Caco-2 (cell line): ENCODE data around the gene MPL. TPM values are rescaled to one million over a fixed set of nuclear protein-coding genes. Genes with fewer than 3 reads are reported as not detected.

Experiments
- BruUV-seq: library from RNA; stranded (reverse); fragments of 400-500 nt; replicated peaks from 2 replicates; lab custom pipeline; 2021; lab: Mats Ljungman, UMichigan
- CTCF ChIA-PET: fragments of 300-600 bp; sonication (Branson Sonifier 250); formaldehyde crosslinking; loops from one replicate; lab custom pipeline; 2022; ENCODE audit warnings: antibody characterized with exemption; lab: Charles Lee
- POLR2A ChIA-PET: fragments of 300-600 bp; sonication (Branson Sonifier 250); formaldehyde crosslinking; loops from one replicate; lab custom pipeline; 2022; ENCODE audit warnings: antibody characterized with exemption; lab: Charles Lee
- DNase-seq, 2 experiments: peaks; one replicate each; pipeline versions ENCODE4 v3.0.0 to v3.0.0-alpha.2; 2020 to 2022
- H3K27me3 ChIP-seq: replicated peaks from 2 replicates; pipeline ENCODE4 v1.6.0; 2011; ENCODE audit warnings: low read length; ENCODE audit not compliant: control insufficient read depth, insufficient read depth
- H3K36me3 ChIP-seq: 2 replicates; pipeline ENCODE4 v1.5.1; 2011; ENCODE audit warnings: low read length; ENCODE audit not compliant: control insufficient read depth, insufficient read depth
- H3K4me1 ChIP-seq: fragments of 250-450 bp; sonication (Bioruptor Pico); 2 replicates; pipeline ENCODE4 v1.5.1; 2020; ENCODE audit warnings: mild to moderate bottlenecking
- H3K4me3 ChIP-seq: 2 replicates; pipeline ENCODE4 v1.5.1; 2011; ENCODE audit warnings: low read depth, mild to moderate bottlenecking, control low read depth, low read length
- H3K9me3 ChIP-seq: fragments of 250-450 bp; sonication (Bioruptor Pico); 2 replicates; pipeline ENCODE4 v1.5.1; 2020; ENCODE audit warnings: mild to moderate bottlenecking, moderate library complexity
- H3K27ac Mint-ChIP-seq: one replicate; pipeline ENCODE4 v1.8.0; 2022; ENCODE audit warnings: mixed read lengths; ENCODE audit not compliant: unreplicated experiment
- H3K27me3 Mint-ChIP-seq: one replicate; pipeline ENCODE4 v1.8.0; 2022; ENCODE audit warnings: mixed read lengths; ENCODE audit not compliant: insufficient read depth, unreplicated experiment
- H3K36me3 Mint-ChIP-seq: one replicate; pipeline ENCODE4 v1.8.0; 2022; ENCODE audit warnings: mild to moderate bottlenecking, mixed read lengths; ENCODE audit not compliant: insufficient read depth, unreplicated experiment
- H3K4me1 Mint-ChIP-seq: one replicate; pipeline ENCODE4 v1.8.0; 2022; ENCODE audit warnings: low read depth, mixed read lengths; ENCODE audit not compliant: unreplicated experiment
- H3K4me3 Mint-ChIP-seq: one replicate; pipeline ENCODE4 v1.8.0; 2022; ENCODE audit warnings: mild to moderate bottlenecking, moderate library complexity, mixed read lengths; ENCODE audit not compliant: unreplicated experiment
- H3K9me3 Mint-ChIP-seq: one replicate; pipeline ENCODE4 v1.8.0; 2022; ENCODE audit warnings: mixed read lengths; ENCODE audit not compliant: unreplicated experiment
- intact Hi-C: fragments of 100-400 bp; cut with micrococcal nuclease; formaldehyde crosslinking; loops from one replicate; pipeline ENCODE4 v1.10.0; 2022; ENCODE audit not compliant: unreplicated experiment
- total RNA-seq: library from RNA; stranded (reverse); gene quantifications from 2 replicates; pipeline ENCODE4 v1.2.3, GENCODE V29; 2022
- TF ChIP-seq, protein P1 (sequence below), 2 experiments: fragments of 200-600 bp in 1 of 2; IDR thresholded peaks; 1 replicate in 1 of 2; 2 replicates in 1 of 2; pipeline versions ENCODE4 v1.5.1 to v1.8.0; 2011 to 2022; ENCODE audit warnings: antibody characterized with exemption in 1 of 2, control low read depth in 1 of 2, inconsistent platforms in 1 of 2, low read depth in 1 of 2, low read length in 1 of 2, mild to moderate bottlenecking in 1 of 2, moderate library complexity in 1 of 2; ENCODE audit not compliant: insufficient read depth in 1 of 2, severe bottlenecking in 1 of 2, unreplicated experiment in 1 of 2

The MPL gene
- total RNA-seq, 1 experiment from 2014 or later, result not detected

DNA sequence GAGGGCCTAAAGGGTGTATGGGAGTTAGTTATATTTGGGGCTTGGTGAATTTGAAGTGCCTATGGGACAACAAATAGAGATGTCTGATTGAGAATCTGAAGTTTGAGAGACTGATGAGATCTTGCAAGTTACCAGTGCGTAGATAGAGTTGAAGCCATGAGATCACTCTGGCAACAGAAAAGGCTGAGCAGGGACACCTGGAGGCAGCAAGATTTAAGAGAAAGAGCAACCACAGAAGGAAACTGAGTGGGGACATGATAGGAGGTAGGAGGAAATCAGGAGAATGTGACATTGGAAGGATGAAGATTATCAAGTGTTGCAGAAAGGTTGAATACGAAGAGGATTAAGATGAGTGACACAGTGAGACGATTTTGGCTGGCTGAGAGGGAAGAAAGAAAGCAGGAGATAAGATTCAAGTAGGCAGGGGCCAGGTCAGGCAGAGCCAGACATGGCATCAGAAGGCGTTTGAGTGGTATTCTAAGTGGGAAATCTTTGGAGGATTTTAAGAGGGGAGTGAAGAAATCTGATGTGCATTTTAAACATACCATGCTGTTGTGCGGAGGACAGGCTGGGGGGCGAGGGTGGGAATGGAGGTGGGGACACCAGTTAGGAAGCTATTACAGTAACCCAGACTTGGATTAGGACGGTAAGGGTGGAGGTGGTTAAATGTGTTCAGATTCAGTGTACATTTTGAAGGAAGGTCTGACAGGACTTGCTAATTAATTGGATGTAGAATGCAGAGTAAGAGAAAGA is 3.0 kb upstream of the MPL start:
- intact Hi-C loops, result no loop called here
- Histone ChIP-seq H3K9me3 (no peaks in the 10 kb centered on the region), H3K36me3 (no peaks in the 10 kb centered on the region), H3K4me3 (no peak overlapping the region), H3K4me1 (no peaks in the 10 kb centered on the region), H3K27me3 (no peaks in the 10 kb centered on the region)
- Mint-ChIP-seq H3K27me3 (no peaks in the 10 kb centered on the region), H3K4me3 (no peak overlapping the region), H3K9me3 (no peaks in the 10 kb centered on the region), H3K27ac (no peak overlapping the region), H3K36me3 (no peaks in the 10 kb centered on the region), H3K4me1 (no peaks in the 10 kb centered on the region)
- no TSS peak for BruUV-seq
- DNase-seq, result no peak
- CTCF ChIA-PET, result no interaction called here
- POLR2A ChIA-PET, result no interaction called here
- TF ChIP-seq, protein P1, sequence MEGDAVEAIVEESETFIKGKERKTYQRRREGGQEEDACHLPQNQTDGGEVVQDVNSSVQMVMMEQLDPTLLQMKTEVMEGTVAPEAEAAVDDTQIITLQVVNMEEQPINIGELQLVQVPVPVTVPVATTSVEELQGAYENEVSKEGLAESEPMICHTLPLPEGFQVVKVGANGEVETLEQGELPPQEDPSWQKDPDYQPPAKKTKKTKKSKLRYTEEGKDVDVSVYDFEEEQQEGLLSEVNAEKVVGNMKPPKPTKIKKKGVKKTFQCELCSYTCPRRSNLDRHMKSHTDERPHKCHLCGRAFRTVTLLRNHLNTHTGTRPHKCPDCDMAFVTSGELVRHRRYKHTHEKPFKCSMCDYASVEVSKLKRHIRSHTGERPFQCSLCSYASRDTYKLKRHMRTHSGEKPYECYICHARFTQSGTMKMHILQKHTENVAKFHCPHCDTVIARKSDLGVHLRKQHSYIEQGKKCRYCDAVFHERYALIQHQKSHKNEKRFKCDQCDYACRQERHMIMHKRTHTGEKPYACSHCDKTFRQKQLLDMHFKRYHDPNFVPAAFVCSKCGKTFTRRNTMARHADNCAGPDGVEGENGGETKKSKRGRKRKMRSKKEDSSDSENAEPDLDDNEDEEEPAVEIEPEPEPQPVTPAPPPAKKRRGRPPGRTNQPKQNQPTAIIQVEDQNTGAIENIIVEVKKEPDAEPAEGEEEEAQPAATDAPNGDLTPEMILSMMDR (IDR thresholded peaks at IDR 0.05; ENCODE audit: insufficient read depth in 1 of 2, low read depth in 1 of 2, low read length in 1 of 2, severe bottlenecking in 1 of 2, unreplicated experiment in 1 of 2), result no peak

DNA sequence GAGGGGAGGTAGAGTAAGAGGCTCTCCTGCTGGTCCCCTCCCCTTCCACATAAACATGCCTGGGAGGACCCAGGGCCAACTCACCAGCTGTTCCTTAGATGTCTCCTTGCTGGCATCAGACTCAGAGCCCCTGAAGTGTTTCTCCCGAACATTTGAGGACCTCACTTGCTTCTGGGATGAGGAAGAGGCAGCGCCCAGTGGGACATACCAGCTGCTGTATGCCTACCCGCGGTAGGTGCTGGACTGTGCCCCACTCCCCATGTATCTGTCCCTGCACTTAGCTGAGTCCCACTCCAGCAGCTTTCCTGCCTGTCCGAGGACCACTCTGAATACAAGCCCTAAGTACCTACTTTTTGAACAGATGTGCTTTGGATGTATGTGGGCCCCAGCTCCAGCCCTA is 383 bp downstream of the MPL start:
- H3K4me1 ChIP-seq, result no peaks in the 10 kb centered on the region
- BruUV-seq, result no TSS peak
- H3K27me3 ChIP-seq, result no peaks in the 10 kb centered on the region
- TF ChIP-seq, protein P1 (IDR thresholded peaks at IDR 0.05; ENCODE audit: insufficient read depth in 1 of 2, low read depth in 1 of 2, low read length in 1 of 2, severe bottlenecking in 1 of 2, unreplicated experiment in 1 of 2), result no peak
- Mint-ChIP-seq H3K36me3 (no peaks in the 10 kb centered on the region), H3K4me1 (peaks cover 9% of the 10 kb centered on the region), H3K9me3 (no peaks in the 10 kb centered on the region), H3K4me3 (no peak overlapping the region), H3K27ac (no peak overlapping the region), H3K27me3 (no peaks in the 10 kb centered on the region)
- intact Hi-C loops, result no loop called here
- DNase-seq, result no peak
- no peak overlapping the region for H3K4me3 ChIP-seq
- ChIA-PET CTCF (no interaction called here), POLR2A (no interaction called here)
- H3K9me3 ChIP-seq, result no peaks in the 10 kb centered on the region
- H3K36me3 ChIP-seq, result no peaks in the 10 kb centered on the region

DNA sequence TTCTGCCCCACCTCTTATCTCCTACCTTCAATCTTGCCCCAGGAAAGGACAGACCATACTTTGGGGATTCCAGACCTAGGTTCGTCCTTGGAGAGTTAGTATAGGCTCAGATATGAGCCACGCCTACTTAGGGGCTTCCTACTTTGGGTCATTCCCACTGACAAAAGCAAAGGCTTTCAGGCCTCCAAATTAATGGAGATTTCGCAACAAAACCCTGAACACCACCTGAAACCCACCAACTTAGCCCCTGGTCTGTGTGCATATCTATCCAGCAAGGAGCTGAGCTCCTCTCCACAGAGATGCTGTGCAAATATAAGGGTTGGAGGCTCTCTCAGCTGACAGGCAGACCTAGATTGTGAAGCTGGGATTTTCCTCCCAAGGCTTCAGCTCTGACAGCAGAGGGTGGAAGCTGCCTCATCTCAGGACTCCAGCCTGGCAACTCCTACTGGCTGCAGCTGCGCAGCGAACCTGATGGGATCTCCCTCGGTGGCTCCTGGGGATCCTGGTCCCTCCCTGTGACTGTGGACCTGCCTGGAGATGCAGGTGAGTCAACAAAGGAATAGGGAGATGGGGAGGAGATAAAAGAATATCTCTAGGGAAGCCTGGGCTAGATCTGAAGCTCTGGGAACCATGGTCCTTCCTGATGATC is 2.1 kb downstream of the MPL start:
- peaks cover 9% of the 10 kb centered on the region for H3K4me1 Mint-ChIP-seq
- no peaks in the 10 kb centered on the region for H3K27me3 ChIP-seq
- H3K4me3 Mint-ChIP-seq, result no peak overlapping the region
- intact Hi-C loops, result no loop called here
- no peaks in the 10 kb centered on the region for H3K9me3 Mint-ChIP-seq
- no peak overlapping the region for H3K4me3 ChIP-seq
- H3K27me3 Mint-ChIP-seq, result no peaks in the 10 kb centered on the region
- no peak for DNase-seq
- no TSS peak for BruUV-seq
- ChIA-PET POLR2A (no interaction called here), CTCF (interaction anchor here (1.4 kb wide), 1 partner anchor 54 kb away, joined by 5 read pairs; the partner anchor contains the start of gene C1orf210)
- H3K36me3 Mint-ChIP-seq, result no peaks in the 10 kb centered on the region
- TF ChIP-seq, protein P1 (IDR thresholded peaks at IDR 0.05; ENCODE audit: insufficient read depth in 1 of 2, low read depth in 1 of 2, low read length in 1 of 2, severe bottlenecking in 1 of 2, unreplicated experiment in 1 of 2), result no peak
- H3K4me1 ChIP-seq, result no peaks in the 10 kb centered on the region
- H3K36me3 ChIP-seq, result no peaks in the 10 kb centered on the region
- no peak overlapping the region for H3K27ac Mint-ChIP-seq
- no peaks in the 10 kb centered on the region for H3K9me3 ChIP-seq
